GM12878 (cell line): ENCODE measurements around the gene BBC3. TPM values are rescaled to one million over a fixed set of nuclear protein-coding genes. Genes with fewer than 3 reads are reported as not detected.

Experiments
- BCL11A ChIP-seq: IDR thresholded peaks from 2 replicates; pipeline ENCODE4 v1.6.1; 2011; ENCODE audit warnings: low read depth, low read length
- CHD2 ChIP-seq: IDR thresholded peaks from 2 replicates; pipeline ENCODE4 v1.6.1; 2011; ENCODE audit warnings: low read depth, low read length, improper control_type of control experiment, borderline replicate concordance
- CHD4 ChIP-seq: fragments of 200-600 bp; sonication (generic); IDR thresholded peaks from 2 replicates; pipeline ENCODE4 v1.6.1; 2016; ENCODE audit warnings: mild to moderate bottlenecking
- FOXM1 ChIP-seq: IDR thresholded peaks from 2 replicates; pipeline ENCODE4 v1.6.1; 2012; ENCODE audit warnings: low read depth, mild to moderate bottlenecking, inconsistent platforms, low read length, moderate library complexity
- GABPA ChIP-seq: IDR thresholded peaks from 2 replicates; pipeline ENCODE4 v1.6.1; 2014; ENCODE audit warnings: antibody characterized with exemption, low read depth, mild to moderate bottlenecking, inconsistent platforms
- MTA3 ChIP-seq: IDR thresholded peaks from 2 replicates; pipeline ENCODE4 v1.6.1; 2012; ENCODE audit warnings: low read length, inconsistent platforms, borderline replicate concordance
- MXI1 ChIP-seq: fragments of 150-350 bp; IDR thresholded peaks from 2 replicates; pipeline ENCODE4 v1.6.1; 2011; ENCODE audit warnings: low read depth, mild to moderate bottlenecking, inconsistent platforms, low read length, improper control_type of control experiment
- NFXL1 ChIP-seq: fragments of 450-650 bp; IDR thresholded peaks from 2 replicates; pipeline ENCODE4 v1.6.1; 2017; ENCODE audit warnings: antibody characterized with exemption, mild to moderate bottlenecking, borderline replicate concordance
- POLR2AphosphoS2 ChIP-seq: IDR thresholded peaks from 2 replicates; pipeline ENCODE4 v1.6.1; 2011; ENCODE audit warnings: low read depth, mild to moderate bottlenecking, low read length, improper control_type of control experiment, moderate library complexity
- RB1 ChIP-seq: fragments of 450-650 bp; formaldehyde crosslinking; IDR thresholded peaks from 2 replicates; pipeline ENCODE4 v1.6.1; 2017; ENCODE audit warnings: mild to moderate bottlenecking, borderline replicate concordance
- RBBP5 ChIP-seq: fragments of 200-600 bp; sonication (generic); conservative IDR thresholded peaks from 2 replicates; pipeline ENCODE4 v1.6.1; 2016
- RCOR1 ChIP-seq: conservative IDR thresholded peaks from 2 replicates; pipeline ENCODE4 v1.6.1; 2012; ENCODE audit warnings: low read depth, low read length, improper control_type of control experiment
- SRF ChIP-seq, 2 experiments: IDR thresholded peaks; 2 replicates each; pipeline ENCODE4 v1.6.1; 2011; ENCODE audit warnings: low read depth in 2 of 2, low read length in 2 of 2, mild to moderate bottlenecking in 1 of 2, moderate library complexity in 1 of 2
- STAT1 ChIP-seq: fragments of 450-650 bp; conservative IDR thresholded peaks from 2 replicates; pipeline ENCODE4 v1.6.1; 2014; ENCODE audit warnings: antibody characterized with exemption, mild to moderate bottlenecking
- TCF7 ChIP-seq: IDR thresholded peaks from 2 replicates; pipeline ENCODE4 v1.6.1; 2014; ENCODE audit warnings: antibody characterized with exemption, borderline replicate concordance
- ZNF384 ChIP-seq: IDR thresholded peaks from 2 replicates; pipeline ENCODE4 v1.6.1; 2012; ENCODE audit warnings: low read depth, mild to moderate bottlenecking, low read length, improper control_type of control experiment, borderline replicate concordance
- polyA plus RNA-seq, 11 experiments: library from polyadenylated mRNA; depleted of rRNA in 4 of 11; unstranded in 6 of 11; stranded (reverse) in 5 of 11; fragments of >200 nt; fragmentation: Nextera tagmentation in 4 of 11; fragmentation: Illumina TruSeq in 1 of 11; extraction: Ambion mirVana in 4 of 11; extraction: Trizol in 1 of 11; gene quantifications; 1 replicate in 1 of 11; 2 replicates in 10 of 11; pipeline versions ENCODE4 v1.2.1 to v1.2.3, GENCODE V29; 2011 to 2016; ENCODE audit warnings: inconsistent platforms in 2 of 11, missing spikeins in 2 of 11, low read depth in 1 of 11
- total RNA-seq, 4 experiments: library from RNA; depleted of rRNA in 3 of 4; stranded (reverse); fragments of >200 nt in 3 of 4; fragmentation: Illumina TruSeq in 1 of 4; extraction: Trizol in 1 of 4; gene quantifications; 2 replicates each; pipeline versions ENCODE4 v1.2.1 to v1.2.3, GENCODE V29; 2013 to 2021
- TF ChIP-seq, protein P1 (sequence below): IDR thresholded peaks from 2 replicates; pipeline ENCODE4 v1.6.1; 2011; ENCODE audit warnings: mild to moderate bottlenecking, low read depth, low read length, moderate library complexity; ENCODE audit not compliant: insufficient replicate concordance
- TF ChIP-seq, protein P2 (sequence below): fragments of 150-350 bp; IDR thresholded peaks from 2 replicates; pipeline ENCODE4 v1.6.1; 2016; ENCODE audit warnings: low read depth, low read length

The BBC3 gene
- total and polyA plus RNA-seq, 10 of the 15 experiments (the other 5 are each of a cell fraction or from before 2014, with no cell fraction given), result 0.10 to 17.9 (median 7.5) TPM

DNA sequence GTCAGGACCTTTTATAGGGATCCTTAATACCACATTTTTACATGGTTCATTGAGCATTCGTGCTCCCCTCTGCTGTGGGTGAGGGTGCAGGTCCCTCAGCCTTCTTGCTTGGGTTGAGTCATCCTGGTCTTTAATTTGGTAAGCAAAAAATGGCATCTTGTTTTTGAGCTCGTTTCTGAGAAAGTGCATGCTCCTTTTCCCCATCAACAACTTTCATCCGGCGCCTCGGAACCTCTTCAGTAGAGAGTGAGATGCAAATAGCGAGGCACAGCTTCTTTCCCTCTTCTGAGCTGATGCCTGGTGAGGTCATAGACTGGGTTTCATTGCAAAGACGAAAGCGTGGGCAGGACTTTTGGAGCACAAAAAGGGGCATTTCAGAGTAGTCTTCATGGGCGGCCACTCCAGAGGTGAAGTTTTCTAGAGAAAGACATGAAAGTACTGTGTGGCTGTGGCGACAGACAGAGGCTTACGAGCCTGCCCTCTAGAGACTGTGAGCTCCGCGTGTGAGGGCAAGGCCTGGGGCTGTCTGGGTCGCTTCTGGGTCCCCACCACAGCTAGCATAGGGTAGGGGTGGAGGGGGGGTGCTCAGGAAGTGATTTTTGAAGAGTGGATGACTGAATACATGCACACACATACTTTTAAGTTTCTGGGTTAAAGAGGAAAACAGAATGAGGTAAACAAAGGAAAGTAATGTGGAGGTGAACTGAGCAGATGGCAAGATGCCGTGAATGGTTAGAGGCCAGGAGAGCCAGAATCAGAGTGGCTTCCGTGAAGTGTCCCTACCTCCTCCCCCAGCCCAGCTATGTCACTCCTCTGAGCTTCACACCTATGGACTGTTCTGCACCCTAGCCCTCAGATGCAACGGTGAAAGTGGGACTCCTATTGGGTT lies 44.3 kb downstream of the BBC3 start (continued):
- TF ChIP-seq STAT1 (0 out of 2 replicates have a peak, but pooled peaks have one; percentile 24), GABPA (no peak), FOXM1 (peak; percentile 49; the same call in 1 of the 2 replicates), ZNF384 (no peak), TCF7 (0 out of 2 replicates have a peak, but pooled peaks have one; percentile 10), MTA3 (no peak; the same call in 1 of the 2 replicates), CHD2 (no peak), CHD4 (no peak), BCL11A (0 out of 2 replicates have a peak, but pooled peaks have one; percentile 14), MXI1 (0 out of 2 replicates have a peak, but pooled peaks have one; percentile 45), RCOR1 (no peak; the same call in 1 of the 2 replicates), SRF (IDR thresholded peaks at IDR 0.05; ENCODE audit: low read depth in 2 of 2, low read length in 2 of 2) (0 out of 4 replicates have a peak, but pooled peaks of 1 of the 2 experiments have one; percentile 42), POLR2AphosphoS2 (no peak), RB1 (no peak), RBBP5 (no peak), NFXL1 (no peak)
- TF ChIP-seq, protein P1, sequence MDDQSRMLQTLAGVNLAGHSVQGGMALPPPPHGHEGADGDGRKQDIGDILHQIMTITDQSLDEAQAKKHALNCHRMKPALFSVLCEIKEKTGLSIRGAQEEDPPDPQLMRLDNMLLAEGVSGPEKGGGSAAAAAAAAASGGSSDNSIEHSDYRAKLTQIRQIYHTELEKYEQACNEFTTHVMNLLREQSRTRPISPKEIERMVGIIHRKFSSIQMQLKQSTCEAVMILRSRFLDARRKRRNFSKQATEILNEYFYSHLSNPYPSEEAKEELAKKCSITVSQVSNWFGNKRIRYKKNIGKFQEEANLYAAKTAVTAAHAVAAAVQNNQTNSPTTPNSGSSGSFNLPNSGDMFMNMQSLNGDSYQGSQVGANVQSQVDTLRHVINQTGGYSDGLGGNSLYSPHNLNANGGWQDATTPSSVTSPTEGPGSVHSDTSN, result no peak
- TF ChIP-seq, protein P2, sequence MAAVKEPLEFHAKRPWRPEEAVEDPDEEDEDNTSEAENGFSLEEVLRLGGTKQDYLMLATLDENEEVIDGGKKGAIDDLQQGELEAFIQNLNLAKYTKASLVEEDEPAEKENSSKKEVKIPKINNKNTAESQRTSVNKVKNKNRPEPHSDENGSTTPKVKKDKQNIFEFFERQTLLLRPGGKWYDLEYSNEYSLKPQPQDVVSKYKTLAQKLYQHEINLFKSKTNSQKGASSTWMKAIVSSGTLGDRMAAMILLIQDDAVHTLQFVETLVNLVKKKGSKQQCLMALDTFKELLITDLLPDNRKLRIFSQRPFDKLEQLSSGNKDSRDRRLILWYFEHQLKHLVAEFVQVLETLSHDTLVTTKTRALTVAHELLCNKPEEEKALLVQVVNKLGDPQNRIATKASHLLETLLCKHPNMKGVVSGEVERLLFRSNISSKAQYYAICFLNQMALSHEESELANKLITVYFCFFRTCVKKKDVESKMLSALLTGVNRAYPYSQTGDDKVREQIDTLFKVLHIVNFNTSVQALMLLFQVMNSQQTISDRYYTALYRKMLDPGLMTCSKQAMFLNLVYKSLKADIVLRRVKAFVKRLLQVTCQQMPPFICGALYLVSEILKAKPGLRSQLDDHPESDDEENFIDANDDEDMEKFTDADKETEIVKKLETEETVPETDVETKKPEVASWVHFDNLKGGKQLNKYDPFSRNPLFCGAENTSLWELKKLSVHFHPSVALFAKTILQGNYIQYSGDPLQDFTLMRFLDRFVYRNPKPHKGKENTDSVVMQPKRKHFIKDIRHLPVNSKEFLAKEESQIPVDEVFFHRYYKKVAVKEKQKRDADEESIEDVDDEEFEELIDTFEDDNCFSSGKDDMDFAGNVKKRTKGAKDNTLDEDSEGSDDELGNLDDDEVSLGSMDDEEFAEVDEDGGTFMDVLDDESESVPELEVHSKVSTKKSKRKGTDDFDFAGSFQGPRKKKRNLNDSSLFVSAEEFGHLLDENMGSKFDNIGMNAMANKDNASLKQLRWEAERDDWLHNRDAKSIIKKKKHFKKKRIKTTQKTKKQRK, result no peak
